Keratinocyte (primary cell): Measurements from ENCODE around the gene CLEC19A.

Experiments
- CTCF ChIP-seq, 3 experiments: IDR thresholded peaks in 1 of 3; conservative IDR thresholded peaks in 1 of 3; optimal IDR thresholded peaks in 1 of 3; 2 replicates in 2 of 3; 3 replicates in 1 of 3; pipeline versions ENCODE3 to v1.5.1; 2011; ENCODE audit warnings: low read length in 3 of 3, mild to moderate bottlenecking in 3 of 3, moderate library complexity in 2 of 3, control low read depth in 1 of 3, inconsistent platforms in 1 of 3; ENCODE audit not compliant: insufficient read depth in 2 of 3; ENCODE audit errors: extremely low read depth in 1 of 3
- EZH2 ChIP-seq: IDR thresholded peaks from one replicate; pipeline ENCODE4 v1.6.1; 2012; ENCODE audit warnings: inconsistent platforms, mild to moderate bottlenecking, low read length, moderate library complexity

- TF ChIP-seq CTCF (optimal IDR thresholded peaks at IDR 0.05 in 1 of 3, IDR thresholded peaks at IDR 0.05 in 1 of 3, conservative IDR thresholded peaks at IDR 0.05 in 1 of 3; ENCODE audit: extremely low read depth in 1 of 3, insufficient read depth in 2 of 3, low read length in 3 of 3) (no peak), EZH2 (no peak)
Measured at GRCh38 chr16:19266774-19267173, 18.8 kb upstream of the CLEC19A start.
